IPS-15b (cell line): ENCODE measurements around the gene ZNF766.
"Not testable (repeated sequence)": the region's sequence is repeated elsewhere in the genome, so short reads cannot be mapped to it uniquely, and the experiment has no call there.

Source experiments
- H3K27me3 ChIP-seq: one replicate; pipeline ENCODE4 v1.6.1; 2013; ENCODE audit warnings: low read length; ENCODE audit not compliant: control insufficient read depth, insufficient read depth
- H3K36me3 ChIP-seq: one replicate; pipeline ENCODE4 v1.6.1; 2013; ENCODE audit warnings: low read length; ENCODE audit not compliant: control insufficient read depth, insufficient read depth
- H3K4me1 ChIP-seq: one replicate; pipeline ENCODE4 v1.6.1; 2013; ENCODE audit warnings: mild to moderate bottlenecking, low read length; ENCODE audit not compliant: control insufficient read depth, insufficient read depth
- H3K4me3 ChIP-seq: one replicate; pipeline ENCODE4 v1.5.1; 2013; ENCODE audit warnings: low read depth, low read length
- H3K9ac ChIP-seq: one replicate; pipeline ENCODE4 v1.6.1; 2013; ENCODE audit warnings: low read depth, mild to moderate bottlenecking, low read length
- H3K9me3 ChIP-seq: one replicate; pipeline ENCODE4 v1.6.1; 2013; ENCODE audit warnings: mild to moderate bottlenecking, low read length; ENCODE audit not compliant: control insufficient read depth, insufficient read depth

Gene ZNF766

GRCh38 chr19:52286256-52286655, 16.9 kb downstream of the ZNF766 start:
- peaks cover 42% of the 10 kb centered on the region for H3K36me3 ChIP-seq
- no peak overlapping the region for H3K9ac ChIP-seq
- H3K9me3 ChIP-seq = no peaks in the 10 kb centered on the region
- H3K27me3 ChIP-seq = no peaks in the 10 kb centered on the region
- H3K4me3 ChIP-seq = no peak overlapping the region
- H3K4me1 ChIP-seq = no peaks in the 10 kb centered on the region

- no peak overlapping the region for H3K4me3 ChIP-seq
- H3K27me3 ChIP-seq = no peaks in the 10 kb centered on the region
- no peak overlapping the region for H3K9ac ChIP-seq
- no peaks in the 10 kb centered on the region for H3K4me1 ChIP-seq
- H3K36me3 ChIP-seq = peaks cover 16% of the 10 kb centered on the region
- H3K9me3 ChIP-seq = no peaks in the 10 kb centered on the region
Measured at GRCh38 chr19:52291781-52292180, 22.4 kb downstream of the ZNF766 start.

- H3K4me3 ChIP-seq, H3K27me3 ChIP-seq, H3K9ac ChIP-seq, H3K9me3 ChIP-seq, H3K4me1 ChIP-seq: not testable (repeated sequence)
- peaks cover 16% of the 10 kb centered on the region for H3K36me3 ChIP-seq
Measured at GRCh38 chr19:52292946-52293345, 23.6 kb downstream of the ZNF766 start.

- no peaks in the 10 kb centered on the region for H3K9me3 ChIP-seq
- H3K4me3 ChIP-seq = peak overlapping the region; percentile 66
- H3K9ac ChIP-seq = no peak overlapping the region
- peaks cover 16% of the 10 kb centered on the region for H3K36me3 ChIP-seq
- no peaks in the 10 kb centered on the region for H3K27me3 ChIP-seq
- H3K4me1 ChIP-seq = no peaks in the 10 kb centered on the region
Measured at GRCh38 chr19:52296400-52296772, 27.0 kb downstream of the ZNF766 start.

- Histone ChIP-seq H3K36me3 (peaks cover 20% of the 10 kb centered on the region), H3K9me3 (no peaks in the 10 kb centered on the region), H3K27me3 (no peaks in the 10 kb centered on the region), H3K4me3 (peak within 1 kb of the TSS; percentile 86), H3K4me1 (no peaks in the 10 kb centered on the region), H3K9ac (peak within 1 kb of the TSS; percentile 84)
Measured at GRCh38 chr19:52296773-52297600, 27.6 kb downstream of the ZNF766 start, which contains the start of gene ZNF480. TSS of gene ZNF480 (plus strand) at chr19:52297169. CDS start at chr19:52300413, 3,244 bp downstream.

GRCh38 chr19:52297601-52298364, 28.4 kb downstream of the ZNF766 start:
- Histone ChIP-seq H3K36me3 (peaks cover 26% of the 10 kb centered on the region), H3K4me1 (no peaks in the 10 kb centered on the region), H3K9me3 (no peaks in the 10 kb centered on the region), H3K27me3 (no peaks in the 10 kb centered on the region), H3K4me3 (peak overlapping the region; percentile 86), H3K9ac (peak overlapping the region; percentile 84)

- Histone ChIP-seq H3K9me3 (peaks cover 23% of the 10 kb centered on the region), H3K4me1 (no peaks in the 10 kb centered on the region), H3K27me3 (no peaks in the 10 kb centered on the region), H3K36me3 (peaks cover 34% of the 10 kb centered on the region), H3K4me3 (no peak overlapping the region), H3K9ac (no peak overlapping the region)
Measured at GRCh38 chr19:52307275-52307674, 37.9 kb downstream of the ZNF766 start.

GRCh38 chr19:52322429-52322828, 53.0 kb downstream of the ZNF766 start:
- Histone ChIP-seq H3K27me3 (no peaks in the 10 kb centered on the region), H3K9me3 (peaks cover 46% of the 10 kb centered on the region), H3K9ac (no peak overlapping the region), H3K4me3 (no peak overlapping the region), H3K4me1 (no peaks in the 10 kb centered on the region), H3K36me3 (peaks cover 32% of the 10 kb centered on the region)

GRCh38 chr19:52331757-52332156, 62.4 kb downstream of the ZNF766 start:
- no peaks in the 10 kb centered on the region for H3K4me1 ChIP-seq
- no peaks in the 10 kb centered on the region for H3K36me3 ChIP-seq
- H3K9me3 ChIP-seq = peaks cover 9% of the 10 kb centered on the region
- H3K4me3 ChIP-seq = no peak overlapping the region
- H3K27me3 ChIP-seq = no peaks in the 10 kb centered on the region
- no peak overlapping the region for H3K9ac ChIP-seq

- Histone ChIP-seq H3K4me3 (peak overlapping the region; percentile 91), H3K4me1 (no peaks in the 10 kb centered on the region), H3K27me3 (no peaks in the 10 kb centered on the region), H3K9ac (peak overlapping the region; percentile 47), H3K9me3 (peaks cover 9% of the 10 kb centered on the region), H3K36me3 (no peaks in the 10 kb centered on the region)
Measured at GRCh38 chr19:52335768-52336116, 66.4 kb downstream of the ZNF766 start.

- no peaks in the 10 kb centered on the region for H3K27me3 ChIP-seq
- no peaks in the 10 kb centered on the region for H3K36me3 ChIP-seq
- peak within 1 kb of the TSS; percentile 89 for H3K9ac ChIP-seq
- H3K9me3 ChIP-seq = peaks cover 6% of the 10 kb centered on the region
- H3K4me1 ChIP-seq = no peaks in the 10 kb centered on the region
- H3K4me3 ChIP-seq = peak within 1 kb of the TSS; percentile 91
Measured at GRCh38 chr19:52336117-52336790, 66.9 kb downstream of the ZNF766 start, which contains the start of gene ZNF610. TSS of gene ZNF610 (plus strand) at chr19:52336243. CDS start at chr19:52349173, 12,930 bp downstream.
